HG03103 (cell line): ENCODE results near the gene RERE.

Source experiments
- ATAC-seq: cut with Tn5 transposase; IDR thresholded peaks from one replicate; pipeline ENCODE4 v1.9.1; 2021; ENCODE audit warnings: low read depth; ENCODE audit not compliant: unreplicated experiment

The RERE gene

DNA sequence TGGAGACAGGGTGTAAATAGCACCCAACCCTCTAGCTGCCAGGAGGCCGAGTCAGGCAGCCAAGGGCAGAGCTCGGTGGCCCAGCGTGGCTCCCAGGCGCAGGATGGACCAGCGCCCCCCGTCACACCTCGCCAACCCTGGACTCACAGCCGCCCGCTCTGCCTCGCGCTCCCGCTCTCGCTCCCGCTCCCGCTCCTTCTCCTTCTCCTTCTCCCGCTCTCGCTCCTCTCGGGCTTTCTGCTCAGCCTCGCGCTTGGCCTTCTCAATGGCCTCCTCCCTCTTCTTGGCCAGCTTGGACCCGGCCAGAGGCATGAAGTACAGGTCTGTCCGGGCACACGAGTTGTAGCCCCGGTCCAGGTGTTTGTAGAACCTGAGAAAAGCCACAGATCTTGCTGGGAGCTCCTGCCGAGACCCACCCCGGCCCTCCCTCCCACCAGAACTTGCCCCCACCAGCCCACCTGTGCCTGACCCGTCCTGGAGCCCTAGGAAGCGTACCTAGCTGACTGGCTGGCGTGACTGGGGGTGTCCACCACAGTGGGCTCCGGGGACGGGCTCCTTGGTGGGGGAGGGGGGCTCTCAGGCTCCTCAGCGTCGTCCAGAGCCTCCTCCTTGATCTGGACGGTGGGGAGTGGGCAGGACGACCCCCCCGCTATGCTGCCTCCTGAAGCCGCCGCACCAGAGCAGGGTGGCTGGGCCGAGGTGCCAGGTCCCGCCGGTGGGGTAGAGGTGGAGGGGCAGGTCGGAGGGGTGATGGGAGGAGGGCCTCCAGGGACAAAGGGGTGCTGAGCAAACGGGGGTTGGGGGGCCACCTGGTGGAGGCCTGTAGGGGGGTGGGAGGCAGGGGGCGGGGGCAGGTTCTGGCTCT lies 457.6 kb downstream of the RERE start:
- ATAC-seq: no peak

DNA sequence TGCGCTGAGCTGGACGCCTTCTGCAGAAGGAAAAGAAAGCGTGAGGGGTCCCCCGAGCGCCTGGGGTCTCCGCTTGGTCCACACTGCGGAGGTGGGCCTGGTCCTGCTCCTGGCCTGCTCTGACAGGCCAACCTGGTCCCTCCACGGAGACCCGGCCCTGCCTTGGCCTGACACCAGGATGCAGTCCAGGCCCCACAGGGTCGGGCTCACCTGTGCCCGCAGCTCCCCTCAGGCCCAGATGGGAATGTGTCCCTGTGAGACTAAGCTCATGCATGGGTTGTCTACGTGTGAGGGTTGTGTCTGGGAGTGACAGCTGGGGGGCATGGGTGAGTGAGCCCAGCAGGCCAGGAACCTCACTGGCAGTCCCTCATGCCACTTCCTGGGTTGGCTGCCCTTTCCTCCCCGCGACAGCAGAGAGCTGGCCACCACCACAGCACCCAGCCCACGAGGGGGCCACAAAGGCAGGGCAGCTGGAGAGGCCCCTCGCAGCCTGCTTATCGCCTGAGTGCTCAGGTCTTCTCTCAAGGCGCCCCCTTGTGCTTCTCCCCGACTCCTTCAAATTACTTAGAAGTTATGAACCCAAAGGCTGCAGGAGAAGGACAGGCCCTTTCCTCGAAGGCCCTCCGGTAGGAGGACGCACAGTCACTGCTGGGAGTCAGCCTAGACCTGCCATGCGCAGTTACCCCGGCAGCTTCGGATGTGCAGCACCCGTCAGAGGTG lies 458.4 kb downstream of the RERE start:
- ATAC-seq: no peak

DNA sequence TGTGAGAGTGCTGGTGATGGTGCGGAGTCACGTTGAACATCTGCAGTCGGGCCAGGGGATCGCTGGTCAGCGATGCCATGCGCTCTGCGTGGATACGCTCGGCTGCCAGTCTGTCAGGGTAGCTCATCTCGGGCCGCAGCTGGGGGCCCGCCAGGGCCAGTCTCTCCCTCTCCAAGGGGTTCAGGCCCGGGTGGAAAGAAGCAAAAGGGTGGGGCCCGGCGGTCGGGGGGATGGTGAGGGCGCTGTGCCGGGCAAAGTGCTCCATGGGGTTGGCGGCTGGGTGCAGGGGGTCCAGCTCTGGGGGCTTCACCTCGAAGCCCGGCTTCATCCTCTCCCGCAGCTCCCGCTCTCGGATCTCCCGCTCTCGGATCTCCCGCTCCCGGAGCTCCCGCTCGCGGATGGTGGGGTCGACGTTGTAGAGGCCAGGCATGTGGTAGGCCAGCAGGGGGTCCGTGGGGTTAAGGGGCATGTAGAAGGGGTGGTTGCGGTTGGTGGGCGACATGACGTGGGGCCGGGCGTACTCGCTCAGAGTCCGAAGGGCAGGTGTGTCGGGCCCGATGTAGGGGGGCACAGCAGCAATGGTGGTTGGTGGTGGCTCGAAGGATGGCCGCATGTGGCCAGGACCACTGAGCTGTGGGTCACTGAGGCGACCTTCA lies 459.1 kb downstream of the RERE start:
- no peak for ATAC-seq

DNA sequence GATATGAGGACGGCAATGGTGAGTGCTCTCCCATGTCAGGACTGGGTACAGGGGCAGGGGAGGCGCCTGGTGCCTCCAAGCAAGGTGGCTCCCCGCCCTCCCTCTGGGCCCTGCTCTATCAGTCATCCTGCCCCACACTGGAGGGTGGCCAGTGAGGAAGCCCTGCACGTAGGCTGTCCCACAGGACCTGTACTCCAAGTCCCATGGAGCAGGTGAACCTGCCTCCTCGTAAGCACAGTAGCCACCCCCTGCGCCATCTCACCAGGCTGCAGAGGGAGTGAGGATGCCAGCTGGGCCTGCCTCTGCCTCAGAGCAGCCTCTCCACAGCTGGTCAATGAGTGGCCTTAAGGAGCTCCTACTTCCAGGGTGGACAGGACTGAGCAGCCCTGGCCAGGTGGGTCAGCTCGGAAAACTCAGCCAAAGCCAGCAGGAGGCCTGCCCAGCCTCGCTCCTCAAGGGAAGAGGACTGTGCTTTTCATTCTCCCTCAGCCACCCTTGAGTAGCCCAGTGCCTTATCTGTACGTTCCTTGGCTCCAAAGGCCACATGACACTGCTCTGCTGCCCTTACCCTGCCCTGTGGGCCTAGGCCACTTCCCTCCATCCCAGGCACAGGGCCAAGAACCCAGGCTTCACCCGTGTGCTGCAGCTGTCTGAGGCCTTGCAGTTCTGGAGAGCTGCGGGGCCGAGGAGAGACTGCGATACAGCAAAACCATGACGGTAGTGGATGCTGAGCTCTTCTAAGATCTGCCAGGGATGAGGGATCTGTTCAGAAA lies 459.9 kb downstream of the RERE start:
- ATAC-seq: no peak

DNA sequence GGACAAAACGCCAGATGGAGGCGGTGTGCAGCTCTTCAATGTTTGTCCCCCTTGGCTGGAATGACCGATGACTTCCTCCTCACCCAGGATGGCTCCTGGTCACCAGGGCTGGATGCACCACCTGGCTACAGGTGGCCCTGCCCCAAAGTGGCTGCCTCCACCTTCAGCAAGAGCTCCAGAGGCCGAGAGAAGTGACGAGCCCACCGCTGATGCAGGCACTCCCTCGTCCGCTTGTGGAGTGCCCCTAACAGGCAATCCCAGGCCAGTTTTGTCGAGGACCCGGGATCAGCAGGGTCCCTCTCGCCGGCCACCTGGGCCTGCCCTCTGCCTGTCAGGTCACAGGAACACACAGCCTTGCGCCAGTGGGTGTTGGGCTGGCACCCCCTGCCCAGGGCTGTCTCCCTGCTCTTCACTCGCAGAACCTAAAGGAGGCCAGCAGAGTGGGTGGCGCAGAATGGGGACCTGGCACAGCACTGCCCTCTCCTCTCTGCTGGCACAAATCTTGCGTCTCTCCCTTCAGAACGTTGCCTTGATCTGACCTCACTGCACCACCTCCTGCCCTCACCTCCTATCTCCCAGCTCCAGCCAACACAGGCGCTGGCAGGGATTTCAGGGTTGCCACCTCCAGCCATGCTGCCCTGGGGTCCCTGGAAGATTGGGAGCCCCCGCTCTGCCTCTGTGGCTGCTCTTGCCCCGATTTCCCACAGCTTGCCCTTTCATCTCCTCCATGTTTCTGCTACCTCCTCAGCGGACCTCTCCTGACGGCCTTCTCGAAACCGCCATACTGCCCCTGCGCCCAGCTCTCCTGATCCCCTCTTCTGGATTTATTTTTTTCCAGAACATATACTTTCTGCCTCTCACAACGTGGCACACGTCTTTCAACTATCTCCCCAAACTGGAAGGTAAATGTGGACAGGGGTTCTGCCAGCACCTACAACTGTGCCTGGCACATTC lies 460.9 kb downstream of the RERE start:
- no peak for ATAC-seq

DNA sequence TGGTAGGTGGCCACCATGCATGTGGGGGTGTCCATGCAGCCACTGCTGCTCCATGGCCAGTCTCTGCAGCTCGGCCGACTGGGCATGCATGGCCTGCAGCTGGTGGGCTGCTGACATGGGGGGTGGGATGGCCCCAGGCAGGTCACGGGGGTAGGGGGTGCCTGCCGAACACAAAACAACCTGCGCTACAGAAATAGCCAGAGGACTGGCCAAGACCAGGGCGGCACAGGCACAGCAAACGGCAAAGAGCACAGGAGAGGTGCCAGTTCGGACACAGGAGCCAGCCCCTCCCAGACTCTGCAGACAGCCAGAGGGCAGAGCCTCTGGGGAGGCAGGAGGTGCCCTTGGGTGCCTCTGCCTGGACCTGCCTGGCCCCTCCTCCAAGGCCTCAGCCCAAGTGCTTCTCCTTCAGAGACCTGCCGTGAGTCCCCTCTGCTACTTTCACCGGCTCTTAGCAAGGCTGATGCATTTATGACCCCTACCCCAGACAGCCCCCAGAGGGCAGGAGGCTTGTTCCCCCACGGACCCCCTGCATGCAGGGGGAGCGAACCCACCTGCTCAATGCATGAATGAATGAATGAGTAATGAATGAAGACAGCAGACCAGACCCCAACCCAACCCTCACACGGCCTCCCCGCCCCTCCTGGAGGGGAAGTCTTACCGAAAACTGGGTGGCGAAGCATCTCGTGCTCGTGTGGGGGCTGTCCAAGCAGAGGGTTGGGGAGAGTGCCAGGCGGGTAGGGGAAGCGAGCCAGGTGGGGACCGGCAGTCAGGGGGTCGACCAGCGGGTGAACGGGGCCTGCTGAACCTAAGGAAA lies 461.8 kb downstream of the RERE start:
- no peak for ATAC-seq

DNA sequence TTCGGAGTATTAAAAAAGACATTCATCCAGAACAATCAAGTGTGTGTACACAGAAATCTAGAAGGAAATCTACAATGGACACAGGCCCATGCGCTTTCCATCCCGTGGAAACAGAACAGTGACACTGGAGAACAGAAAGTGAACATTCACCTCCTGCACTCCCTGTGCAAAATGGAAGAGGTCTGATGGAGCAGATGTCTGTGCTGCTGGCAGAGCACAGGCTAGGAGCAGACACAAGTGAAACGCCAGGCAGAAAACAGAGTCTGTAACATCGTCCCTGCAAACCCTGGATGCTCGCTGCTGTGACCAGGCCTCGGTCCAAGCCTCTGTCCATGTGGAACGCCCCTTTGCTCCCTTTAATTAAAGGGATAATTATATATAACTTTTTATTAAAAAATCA lies 463.4 kb downstream of the RERE start:
- ATAC-seq: no peak

DNA sequence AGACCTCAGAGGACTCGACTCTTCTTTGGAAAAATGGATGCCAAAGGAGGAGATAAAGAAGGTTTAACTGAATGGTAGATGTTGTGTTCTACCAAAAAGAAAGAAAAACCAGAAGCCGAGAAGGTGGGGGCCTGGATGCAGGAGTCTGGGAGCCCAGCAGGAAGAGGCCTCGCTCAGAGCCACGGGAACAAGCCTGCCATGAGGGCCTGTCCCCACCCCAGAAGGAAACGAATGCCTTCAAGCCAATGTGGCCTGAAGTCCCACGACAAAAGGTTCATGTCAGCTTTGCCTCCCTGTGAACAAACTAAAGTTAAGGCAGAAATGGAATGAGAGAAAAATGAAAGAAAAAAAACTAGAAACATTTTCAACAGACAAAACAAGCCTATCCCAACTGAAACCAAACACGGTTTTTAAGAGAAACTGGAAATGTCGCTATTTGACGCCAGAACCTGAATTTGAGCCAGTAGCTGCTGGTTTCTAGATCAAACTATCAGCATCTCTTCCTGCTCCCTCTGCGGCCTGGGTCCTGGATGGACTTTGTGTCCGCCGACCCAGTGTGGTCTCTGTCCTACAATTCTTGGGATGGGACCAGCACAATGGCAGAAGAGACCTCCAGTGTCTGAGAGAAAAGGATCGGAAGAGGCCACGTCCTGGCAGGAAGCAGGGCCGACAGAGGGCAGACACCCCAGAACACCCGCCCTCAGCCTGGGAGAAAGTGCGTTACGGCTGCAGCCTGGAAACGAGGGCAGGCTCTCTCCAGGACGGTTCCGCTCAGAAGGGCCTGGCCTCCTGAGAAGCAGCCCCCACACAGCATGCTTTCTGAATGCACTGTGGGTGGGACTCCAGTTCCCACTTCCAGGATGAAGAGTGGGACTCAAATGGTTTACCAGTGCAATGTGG lies 464.3 kb downstream of the RERE start:
- ATAC-seq: no peak

DNA sequence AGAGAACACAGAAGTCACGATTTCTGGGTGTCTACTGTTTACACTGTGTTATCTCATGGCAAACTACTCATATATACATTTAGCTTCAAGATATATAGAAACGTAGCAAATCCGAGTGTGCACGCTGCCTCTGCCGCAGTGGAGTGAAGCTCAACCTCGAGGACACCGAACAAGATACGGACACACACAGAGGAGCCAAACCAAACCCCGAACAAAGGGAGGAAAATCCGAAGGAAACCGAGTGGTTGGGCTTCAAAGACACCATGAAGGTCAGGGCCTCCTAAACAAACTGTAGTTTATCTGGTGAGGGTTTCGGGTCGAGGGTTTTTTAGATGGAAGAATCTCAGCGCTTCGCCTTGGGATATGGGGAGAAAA lies 465.0 kb downstream of the RERE start:
- ATAC-seq: no peak

DNA sequence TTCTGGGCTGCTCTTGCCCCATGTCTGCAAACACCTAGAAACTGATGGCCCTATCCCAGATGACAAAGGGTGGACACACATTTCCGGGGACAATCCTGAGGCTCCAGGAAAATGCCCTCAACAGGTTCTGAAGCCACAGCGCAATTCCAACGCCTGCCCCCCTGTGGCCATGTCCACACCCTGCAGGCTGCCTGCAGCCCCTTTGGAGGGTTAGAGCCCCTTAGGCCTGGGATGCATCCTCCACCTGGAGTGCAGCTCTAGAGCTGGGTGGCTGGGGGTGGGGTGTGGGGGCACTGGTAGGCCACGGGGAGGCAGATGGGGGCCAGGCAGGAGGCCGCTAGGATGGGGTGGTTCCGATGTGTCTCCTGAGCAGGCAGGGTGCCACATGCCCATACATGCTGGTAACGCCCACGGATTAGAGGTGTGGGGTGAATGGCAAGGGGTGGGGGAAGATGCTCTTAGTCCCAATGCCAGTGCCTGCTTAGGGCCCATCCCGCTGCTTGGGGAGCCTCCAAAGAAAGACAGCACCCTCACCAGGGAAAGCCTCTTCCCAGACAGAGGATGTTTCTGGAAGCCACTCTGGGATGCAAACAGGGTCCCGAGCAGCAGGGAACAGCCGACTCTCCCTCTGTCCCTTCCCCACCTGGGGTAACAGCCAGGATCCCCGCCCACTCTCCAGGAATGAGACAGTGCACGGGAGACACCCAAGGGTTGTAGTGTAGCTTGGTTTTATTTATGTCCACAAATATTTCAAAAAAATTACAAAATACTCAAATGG lies 465.6 kb downstream of the RERE start:
- no peak for ATAC-seq

DNA sequence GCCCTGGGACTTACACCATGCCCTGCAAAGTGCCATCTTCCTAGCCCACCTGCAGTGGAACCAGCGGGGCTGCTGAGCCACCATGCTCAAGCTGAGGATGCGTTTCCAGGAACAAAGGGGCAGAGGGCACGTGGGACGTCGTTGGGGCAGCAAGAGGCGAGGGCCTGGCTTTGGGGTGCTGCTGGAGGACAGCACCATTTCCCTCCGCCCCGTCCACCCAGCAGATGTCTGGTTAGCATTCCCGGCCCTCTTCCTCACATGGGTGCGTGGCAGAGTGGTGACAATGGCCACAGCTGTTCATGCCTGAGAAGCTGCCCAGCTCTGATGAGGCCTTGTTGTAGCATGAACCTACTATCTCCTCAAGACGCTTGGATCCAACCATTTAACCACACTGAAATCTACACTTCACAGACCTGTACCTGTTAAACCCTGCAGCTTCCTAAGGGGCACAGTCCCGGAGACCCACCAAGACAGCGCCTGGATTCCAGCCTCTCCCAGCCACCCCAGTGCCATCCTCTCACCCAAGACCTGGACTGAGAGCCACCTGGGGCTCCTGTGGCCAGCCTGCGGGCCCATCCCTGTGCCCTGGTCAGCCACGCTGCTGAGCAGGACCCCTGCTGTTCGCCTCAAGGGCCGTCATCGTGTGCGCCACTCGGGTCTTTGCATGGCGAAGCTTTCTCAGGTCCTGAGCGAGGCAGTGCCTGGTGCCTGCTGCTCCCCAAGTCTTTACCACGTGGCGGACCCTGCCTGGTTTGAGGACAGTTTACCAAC lies 466.3 kb downstream of the RERE start:
- ATAC-seq: no peak

DNA sequence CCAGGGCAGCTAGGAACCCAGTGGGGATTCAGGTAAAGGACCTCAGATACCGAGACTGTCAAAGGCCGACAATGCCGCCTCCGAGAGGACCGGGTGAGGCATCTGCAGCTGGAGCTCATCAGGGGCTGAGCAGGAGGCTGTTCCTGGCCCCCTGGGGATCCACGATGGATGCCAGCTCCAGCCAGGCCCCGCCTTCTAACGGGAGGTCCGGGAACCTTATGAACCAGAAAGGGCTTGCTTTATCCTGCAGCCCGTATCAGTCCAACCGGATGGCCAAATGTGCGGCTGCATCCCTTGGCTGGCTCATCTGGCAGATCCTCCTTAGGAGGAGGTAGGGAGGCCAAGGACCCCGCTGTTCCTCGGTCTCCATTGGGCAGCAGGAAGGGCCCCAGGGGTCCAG lies 467.5 kb downstream of the RERE start:
- no peak for ATAC-seq

DNA sequence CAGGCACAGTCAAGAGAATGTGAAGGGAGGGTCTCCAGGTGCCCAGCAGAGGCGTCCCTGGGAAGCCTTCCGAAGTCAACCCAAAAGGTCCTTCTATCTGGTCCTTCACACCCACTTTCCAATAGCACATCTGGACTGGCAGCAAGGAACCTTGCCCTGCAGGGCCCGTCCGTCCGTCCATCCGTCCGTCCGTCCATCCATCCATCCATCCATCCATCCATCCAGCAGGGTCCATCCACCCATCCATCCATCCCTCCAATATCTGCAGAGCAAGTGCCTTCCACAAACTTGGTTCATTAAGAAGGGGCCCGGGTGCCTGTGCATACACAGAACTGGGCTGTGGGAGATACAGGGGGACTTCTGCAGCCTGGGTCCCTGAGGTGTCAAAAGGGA lies 468.0 kb downstream of the RERE start:
- ATAC-seq: no peak

DNA sequence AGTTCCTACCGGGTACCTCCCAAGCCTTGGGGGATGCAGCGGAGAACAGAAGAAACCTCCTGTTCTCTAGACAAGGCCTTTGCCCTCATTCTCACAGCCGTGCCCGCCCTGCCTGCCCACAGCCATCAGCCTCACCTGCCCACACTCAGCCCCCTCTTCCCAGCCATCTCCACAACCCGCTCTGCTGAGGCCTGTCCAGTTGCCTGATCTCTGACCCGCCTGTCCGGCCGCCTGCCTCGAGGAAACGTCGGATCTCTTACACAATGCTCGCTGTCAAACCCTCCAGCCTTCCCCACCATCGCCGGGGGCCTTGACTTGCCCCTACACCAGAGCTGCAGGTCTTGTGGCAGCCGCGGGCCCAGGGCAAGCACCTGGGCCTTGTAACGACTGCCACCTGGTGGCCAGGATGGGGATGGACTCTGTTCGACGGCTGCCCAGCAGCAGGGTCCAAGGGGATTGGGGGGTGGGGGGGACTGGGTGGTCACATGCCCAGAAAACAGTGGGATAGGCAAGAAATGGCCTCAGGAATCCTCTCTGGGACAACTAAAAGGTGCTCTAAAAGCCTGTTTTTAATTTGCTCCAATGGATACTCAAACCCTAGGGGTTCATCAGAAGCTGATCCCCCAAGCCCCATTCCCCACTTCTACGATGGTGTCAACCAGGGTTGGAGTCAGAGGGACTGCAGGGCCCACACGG lies 468.5 kb downstream of the RERE start:
- ATAC-seq: no peak

DNA sequence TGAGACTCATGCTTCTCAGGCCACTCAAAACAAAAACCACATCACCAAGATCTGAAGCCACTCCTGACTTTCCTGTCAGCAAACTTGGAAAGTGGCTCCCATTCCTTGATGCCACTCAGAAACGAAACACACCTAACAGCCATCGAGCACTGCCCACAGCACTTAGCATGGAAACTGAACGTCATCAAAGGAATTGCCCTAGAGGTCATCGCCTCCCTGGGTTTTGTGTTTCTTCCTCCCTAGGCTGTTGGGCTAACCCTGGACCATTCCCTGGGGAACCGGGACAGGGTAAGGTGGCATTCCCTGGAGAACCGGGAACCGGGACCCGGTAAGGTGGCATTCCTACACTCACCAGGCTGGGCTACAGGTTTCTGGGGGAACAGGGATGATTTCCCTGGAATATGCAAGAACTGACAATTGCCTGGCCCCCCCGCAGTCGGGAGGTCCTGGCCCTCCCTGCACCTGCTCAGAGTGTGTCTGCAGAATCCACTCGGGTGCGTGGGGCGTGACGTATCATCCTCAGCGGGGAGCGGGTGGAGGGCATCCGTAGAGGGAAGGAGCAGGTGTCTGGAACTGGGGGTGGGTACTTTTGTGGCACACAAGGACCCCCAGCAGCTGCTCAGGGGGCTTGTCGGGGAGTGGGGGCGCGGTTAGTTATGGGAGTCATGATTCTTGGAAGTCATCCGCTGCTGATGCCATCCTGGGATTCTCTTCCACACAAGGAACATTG lies 469.2 kb downstream of the RERE start:
- no peak for ATAC-seq
